GM21737 (cell line): ENCODE data around the gene MARCKS.
A peak's percentile ranks its signal among the peaks of the same experiment; 100 is the strongest.

ENCODE experiments used
- ATAC-seq: cut with Tn5 transposase; IDR thresholded peaks from one replicate; pipeline ENCODE4 v1.9.1; 2021; ENCODE audit warnings: mild to moderate bottlenecking, moderate library complexity; ENCODE audit not compliant: unreplicated experiment

The MARCKS gene, protein sequence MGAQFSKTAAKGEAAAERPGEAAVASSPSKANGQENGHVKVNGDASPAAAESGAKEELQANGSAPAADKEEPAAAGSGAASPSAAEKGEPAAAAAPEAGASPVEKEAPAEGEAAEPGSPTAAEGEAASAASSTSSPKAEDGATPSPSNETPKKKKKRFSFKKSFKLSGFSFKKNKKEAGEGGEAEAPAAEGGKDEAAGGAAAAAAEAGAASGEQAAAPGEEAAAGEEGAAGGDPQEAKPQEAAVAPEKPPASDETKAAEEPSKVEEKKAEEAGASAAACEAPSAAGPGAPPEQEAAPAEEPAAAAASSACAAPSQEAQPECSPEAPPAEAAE

DNA sequence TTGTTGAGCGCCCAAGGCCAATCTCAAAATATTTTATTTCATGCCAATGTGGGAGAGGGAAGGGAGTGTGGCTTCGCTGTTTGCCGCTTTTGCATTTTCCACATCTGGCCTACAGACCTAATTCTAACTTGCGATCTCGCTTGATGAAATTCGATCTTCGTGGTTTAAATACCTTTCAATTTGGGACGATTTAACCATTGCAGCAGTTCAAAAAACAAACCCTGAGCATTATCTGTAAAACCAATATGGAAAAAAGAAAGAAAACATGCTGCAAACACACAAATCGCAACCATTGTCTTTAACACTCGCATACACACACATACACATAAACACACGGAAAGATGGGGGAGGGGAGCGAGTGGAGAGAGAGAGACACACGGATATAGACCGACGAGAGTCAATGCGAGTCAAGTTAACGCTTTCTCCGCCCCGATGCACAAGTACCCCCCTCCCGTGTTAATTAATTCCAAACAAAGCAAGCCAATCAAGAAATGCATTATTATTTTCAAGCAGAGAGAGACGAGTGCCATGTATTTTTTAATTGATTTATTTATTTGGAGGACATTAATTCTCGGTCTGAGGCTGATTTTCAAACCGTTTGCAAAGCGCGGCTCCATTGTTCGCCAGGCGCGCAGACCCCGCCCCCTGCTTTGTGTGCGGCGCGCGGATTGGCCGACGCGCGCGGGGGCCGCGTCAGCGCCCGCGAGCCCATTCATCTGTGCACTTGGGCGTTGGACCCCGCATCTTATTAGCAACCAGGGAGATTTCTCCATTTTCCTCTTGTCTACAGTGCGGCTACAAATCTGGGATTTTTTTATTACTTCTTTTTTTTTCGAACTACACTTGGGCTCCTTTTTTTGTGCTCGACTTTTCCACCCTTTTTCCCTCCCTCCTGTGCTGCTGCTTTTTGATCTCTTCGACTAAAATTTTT is at the start of gene MARCKS:
TSS of gene MARCKS (plus strand) at position 721 of the 931 bp plus-strand sequence. CDS start 401 bp downstream, outside the sequence.
- peak; percentile 40 for ATAC-seq

- ATAC-seq = peak; percentile 59
These were observed 47.3 kb upstream of the MARCKS start for GRCh38 chr6:113809826-113810225.

- no peak for ATAC-seq
These were observed 44.0 kb upstream of the MARCKS start for GRCh38 chr6:113813142-113813541.

DNA sequence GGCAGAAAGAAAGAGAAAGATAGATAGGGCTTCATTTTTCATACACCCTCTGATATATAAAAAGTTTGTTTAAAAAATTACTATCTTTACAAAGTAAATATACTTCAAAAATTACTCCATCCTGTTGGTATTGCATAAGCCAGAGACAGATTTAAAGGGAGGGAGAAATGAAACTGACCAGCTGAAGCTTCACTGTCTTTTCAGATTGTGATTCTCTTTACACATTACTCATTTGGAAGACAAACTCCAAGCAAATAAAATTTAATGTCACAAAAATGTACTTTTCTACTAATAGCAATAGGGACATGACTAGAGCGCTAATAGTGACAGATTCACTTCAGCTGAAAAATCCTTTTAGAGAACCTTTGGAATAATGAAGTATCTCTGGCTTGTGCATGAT is 38.6 kb upstream of the MARCKS start:
- ATAC-seq = no peak

DNA sequence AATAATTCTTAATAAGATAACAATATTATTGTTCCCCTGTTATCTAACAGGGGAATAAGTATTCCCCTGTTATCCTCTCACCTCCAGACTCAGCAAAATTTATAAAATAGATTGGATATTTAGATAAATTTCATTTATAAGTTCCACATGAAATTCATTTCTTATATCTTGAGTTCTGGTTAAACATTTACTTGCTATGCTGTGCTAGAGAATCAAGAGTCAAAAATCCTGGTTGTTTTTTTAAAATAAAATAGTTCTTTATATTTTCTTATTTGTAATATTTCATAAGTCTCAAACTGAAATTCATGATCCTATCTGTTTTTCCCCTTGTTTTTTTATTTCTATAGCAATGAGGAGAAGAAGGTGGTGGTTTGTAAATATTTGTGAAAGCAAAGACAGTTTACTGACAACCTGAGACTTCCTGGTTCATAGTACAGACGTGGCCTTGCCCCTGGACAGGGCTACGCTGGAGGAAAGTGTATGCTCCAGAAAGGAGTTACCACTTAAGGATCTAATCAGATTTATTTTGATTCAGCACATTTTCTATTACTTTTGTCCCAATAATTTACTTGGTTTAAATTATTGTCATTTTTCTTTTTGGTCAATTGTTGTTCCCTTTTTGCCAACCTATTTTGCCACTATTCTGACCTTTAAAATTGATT is 37.8 kb upstream of the MARCKS start:
- ATAC-seq = no peak

GRCh38 chr6:113820761-113821160 is 36.4 kb upstream of the MARCKS start:
- no peak for ATAC-seq

DNA sequence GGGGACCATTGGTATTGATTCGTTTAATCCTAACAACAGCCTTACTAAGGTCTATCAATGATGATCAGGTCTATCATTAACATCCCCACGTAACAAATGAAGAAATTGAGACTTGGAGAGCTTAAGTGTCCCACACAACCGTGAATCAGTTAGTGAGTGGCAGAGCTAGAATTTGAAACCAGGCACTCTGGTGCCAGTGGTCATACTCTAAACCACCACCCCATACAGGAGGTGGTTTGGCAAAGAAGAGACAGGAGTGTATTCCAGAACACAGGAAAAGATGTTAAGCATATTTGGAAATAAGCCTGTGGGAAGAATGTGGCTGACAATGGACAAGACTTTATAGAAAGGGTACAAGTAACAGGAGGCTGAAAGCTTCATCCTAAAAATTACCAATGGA is 35.7 kb upstream of the MARCKS start:
- no peak for ATAC-seq

DNA sequence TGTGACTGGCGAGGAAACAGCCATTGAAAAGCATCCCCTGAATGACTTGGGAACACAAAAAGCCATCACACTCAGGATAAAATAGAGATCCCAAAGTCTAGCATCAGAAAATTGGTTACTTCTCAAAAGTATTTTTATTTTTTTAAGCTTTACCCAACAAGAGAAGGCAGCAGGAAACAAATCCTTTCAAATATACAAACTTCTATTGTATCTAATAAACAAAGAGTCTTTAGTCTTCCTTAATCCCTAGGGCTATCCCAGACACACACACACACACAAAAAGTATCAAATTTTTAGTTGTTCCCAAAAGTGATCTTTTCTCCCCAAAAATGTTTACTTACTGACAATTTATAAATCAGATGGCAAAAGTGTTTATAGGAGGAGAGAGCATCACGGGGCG is 33.2 kb upstream of the MARCKS start:
- ATAC-seq = no peak

GRCh38 chr6:113824411-113824810 is 32.7 kb upstream of the MARCKS start:
- ATAC-seq = no peak

GRCh38 chr6:113824866-113825265 is 32.3 kb upstream of the MARCKS start:
- no peak for ATAC-seq

GRCh38 chr6:113825781-113826180 is 31.4 kb upstream of the MARCKS start:
- no peak for ATAC-seq

GRCh38 chr6:113828984-113829695 is 28.0 kb upstream of the MARCKS start:
- no peak for ATAC-seq

DNA sequence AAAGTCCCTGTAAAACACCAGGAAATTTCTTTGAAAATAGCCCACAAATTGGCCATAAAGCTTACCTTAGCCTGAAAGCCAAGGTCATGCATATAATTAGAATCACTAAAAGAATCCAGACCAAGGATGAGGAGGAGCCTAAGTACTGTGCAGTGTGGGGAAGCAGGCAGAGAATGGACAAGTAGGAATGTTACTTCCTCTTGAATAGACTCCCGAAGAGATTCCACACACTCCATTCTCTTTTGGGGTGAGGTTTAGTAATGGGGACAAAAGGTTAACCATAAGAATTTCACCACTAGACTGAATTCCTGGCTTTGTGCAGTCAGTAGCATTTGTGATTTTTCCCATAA is 27.5 kb upstream of the MARCKS start:
- no peak for ATAC-seq

DNA sequence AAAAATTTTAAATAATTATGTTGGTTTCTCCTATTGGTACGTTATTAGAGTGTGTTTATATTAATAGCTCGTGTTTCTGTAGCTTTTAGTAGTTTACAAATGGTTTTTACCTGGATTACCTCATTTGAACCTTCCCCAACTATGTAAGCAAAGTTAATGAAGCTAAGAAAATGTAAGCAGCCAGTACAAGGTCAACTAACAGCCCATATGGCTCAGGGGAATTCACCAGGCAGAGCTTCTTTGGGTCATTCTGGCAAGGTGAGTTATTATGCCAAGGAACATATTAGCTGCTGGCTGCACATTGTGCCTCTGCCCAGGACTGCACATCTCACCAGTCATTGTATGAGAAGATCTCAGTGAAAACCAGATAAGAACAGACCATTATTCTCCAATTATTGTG is 27.0 kb upstream of the MARCKS start:
- no peak for ATAC-seq

GRCh38 chr6:113833537-113833936 is 23.6 kb upstream of the MARCKS start:
- ATAC-seq = no peak

GRCh38 chr6:113837170-113837569 is 20.0 kb upstream of the MARCKS start:
- no peak for ATAC-seq

GRCh38 chr6:113842165-113842564 is 15.0 kb upstream of the MARCKS start:
- no peak for ATAC-seq

DNA sequence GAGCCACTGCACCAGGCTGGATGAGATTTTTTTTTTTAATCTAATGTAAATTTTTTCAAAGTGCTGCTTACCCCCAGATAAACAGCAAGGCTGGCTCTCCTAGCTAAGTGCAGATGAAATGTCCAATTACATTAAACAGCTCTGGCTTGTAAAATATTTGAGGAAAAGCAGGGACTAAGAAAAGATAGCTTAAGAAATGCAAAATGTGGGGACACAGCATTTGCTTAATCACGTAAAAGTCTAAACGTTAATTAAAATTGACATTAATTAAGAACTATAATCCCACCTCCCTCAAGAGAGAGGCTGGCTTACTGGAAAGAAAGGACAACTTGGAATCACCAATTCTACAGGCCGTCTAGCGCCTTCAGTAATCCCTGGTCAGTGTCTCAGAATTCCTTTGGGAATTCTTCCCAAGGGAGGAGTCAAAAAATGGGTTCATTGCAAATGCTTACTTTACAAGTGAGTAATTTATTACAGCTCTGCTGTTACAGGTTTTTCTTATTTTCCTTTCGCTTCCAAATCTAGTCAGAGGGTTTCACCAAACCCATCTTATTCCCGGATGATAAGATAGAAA is 13.6 kb upstream of the MARCKS start:
- no peak for ATAC-seq

- no peak for ATAC-seq
These were observed 10.6 kb upstream of the MARCKS start for GRCh38 chr6:113846577-113846976.

GRCh38 chr6:113847447-113847846 is 9.7 kb upstream of the MARCKS start:
- ATAC-seq = no peak

- no peak for ATAC-seq
These were observed 8.9 kb upstream of the MARCKS start for GRCh38 chr6:113848280-113848679.
